Suppressor macrophage (primary cell): Measurements from ENCODE around the gene TMEM131.
"Not testable (repeated sequence)": the region's sequence is repeated elsewhere in the genome, so short reads cannot be mapped to it uniquely, and the experiment has no call there.

Experiments
- DNase-seq, 4 experiments: peaks; one replicate each; pipeline ENCODE4 v3.0.0-alpha.2; 2020 to 2022

The TMEM131 gene

DNA sequence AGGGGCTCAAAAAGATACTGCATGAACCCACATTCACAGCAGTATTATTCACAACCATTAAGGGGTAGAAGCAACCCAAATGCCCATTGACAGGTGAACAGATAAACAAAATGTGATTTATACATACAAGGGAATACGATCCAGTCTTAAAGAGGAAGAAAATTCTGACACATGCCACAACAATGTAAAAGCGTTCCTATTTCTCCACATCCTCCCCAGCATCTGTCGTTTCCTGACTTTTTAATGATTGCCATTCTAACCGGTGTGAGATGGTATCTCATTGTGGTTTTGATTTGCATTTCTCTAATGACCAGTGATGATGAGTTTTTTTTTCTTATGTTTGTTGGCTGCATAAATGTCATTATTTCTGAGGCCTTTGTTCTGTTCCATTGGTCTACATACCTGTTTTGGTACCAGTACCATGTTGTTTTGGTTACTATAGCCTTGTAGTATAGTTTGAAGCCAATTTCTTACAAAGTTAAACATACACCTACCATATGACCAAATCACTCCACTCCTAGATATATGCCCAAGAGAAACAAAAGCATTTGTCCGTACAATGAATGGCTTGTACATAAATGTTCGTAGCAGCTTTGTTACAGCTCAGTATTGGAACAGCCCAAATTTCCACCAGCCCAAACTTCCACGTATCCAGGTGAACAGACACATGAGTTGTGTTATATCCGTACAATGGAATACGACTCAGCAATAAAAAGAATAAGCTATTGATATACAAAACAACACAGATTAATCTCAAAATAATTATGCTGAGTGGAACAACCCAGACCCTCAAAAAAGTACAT is 85.1 kb downstream of the TMEM131 start:
- DNase-seq = peak in 1 of 4 experiments; percentile 17

DNA sequence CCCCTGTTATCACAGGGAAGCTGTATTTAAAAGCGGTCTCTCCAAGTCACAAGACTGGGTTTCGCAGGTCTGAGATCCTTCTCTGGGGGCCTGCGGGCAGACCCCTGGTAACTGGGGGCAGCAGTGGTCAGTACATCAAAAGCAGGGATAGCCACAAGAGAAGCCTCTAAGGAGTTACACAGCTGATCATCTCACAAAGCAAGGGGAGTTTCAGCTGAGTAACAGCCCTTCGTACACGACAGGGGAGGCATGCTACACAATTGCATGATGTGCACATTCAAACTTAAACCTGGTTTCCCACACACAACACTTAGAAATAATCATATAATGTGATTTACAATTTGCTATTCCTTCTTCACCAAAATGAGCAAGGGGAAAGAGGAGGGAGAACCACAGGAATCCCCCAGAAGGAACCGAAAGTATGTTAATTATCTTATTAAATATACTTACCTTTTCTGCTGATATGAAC is 87.5 kb downstream of the TMEM131 start:
- DNase-seq = no peak

DNA sequence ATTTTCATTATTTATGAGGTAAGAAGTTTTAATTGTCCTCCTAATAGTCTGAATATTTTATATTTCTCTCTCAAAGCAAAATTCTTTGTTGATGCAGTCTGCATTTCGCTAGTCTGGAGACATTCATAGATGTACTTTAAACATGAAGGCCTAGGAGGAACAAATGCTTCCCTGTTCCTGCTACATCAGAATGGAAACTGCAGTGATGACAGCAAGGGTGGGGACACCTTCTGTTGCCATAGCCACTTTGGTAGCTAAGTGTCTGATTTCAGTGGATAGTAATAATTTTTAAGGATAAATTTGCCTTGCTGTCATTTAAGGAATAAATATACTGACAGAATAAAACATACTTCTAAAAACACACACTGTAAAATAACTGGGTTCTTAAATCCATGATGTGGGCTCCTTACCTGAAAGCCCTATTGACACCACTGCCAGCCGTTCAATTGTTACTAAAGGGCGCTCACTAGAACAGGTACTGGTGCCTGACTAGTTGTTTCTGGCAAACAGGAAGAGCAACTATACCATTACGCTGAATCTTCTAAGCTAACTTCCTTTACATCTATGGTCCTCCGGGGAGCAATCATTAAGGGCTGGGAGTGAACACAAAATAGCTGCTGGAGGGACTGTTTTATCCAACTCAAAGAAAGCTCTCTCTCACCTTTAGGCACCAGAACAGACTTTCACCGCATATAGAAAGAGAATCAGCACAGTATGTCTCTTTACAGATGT is 88.2 kb downstream of the TMEM131 start:
- no peak for DNase-seq

DNA sequence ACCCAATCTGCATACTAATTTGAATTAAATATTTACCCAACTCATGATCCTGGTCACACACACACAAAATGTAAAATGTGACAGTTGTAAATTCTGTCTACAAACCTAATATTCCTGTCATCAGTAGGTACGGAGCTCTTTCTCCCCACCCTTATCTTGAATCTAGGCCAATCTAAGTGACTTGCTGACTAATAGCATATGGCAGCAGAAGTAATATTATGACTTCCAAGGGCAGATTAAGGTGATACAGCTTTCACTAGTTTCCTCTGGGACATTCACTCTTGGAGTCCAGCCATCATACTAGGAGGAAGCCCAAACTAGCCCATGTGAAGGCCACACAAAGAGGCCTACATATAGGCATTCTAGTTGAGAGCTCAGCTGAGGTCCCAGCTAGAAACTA is 89.4 kb downstream of the TMEM131 start:
- DNase-seq = no peak

DNA sequence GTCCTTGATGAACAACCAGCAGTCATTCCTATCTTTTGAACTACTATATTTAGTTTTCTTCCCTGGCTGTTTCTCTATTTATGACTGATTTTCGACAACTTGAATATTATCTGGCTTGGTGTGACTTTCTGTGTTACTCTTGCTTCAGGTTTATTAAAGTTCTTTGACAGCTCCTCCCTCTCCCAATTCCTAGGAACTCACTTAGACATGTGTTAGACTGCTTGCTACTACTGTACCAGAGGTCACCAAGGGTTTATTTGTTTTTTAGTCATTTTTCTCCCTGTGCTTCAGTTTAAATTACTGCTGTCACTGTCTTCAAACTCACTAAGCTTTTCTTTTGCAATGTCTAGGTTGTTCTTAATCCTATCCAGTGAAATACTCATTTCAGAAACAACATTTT is 90.5 kb downstream of the TMEM131 start:
- no peak for DNase-seq

DNA sequence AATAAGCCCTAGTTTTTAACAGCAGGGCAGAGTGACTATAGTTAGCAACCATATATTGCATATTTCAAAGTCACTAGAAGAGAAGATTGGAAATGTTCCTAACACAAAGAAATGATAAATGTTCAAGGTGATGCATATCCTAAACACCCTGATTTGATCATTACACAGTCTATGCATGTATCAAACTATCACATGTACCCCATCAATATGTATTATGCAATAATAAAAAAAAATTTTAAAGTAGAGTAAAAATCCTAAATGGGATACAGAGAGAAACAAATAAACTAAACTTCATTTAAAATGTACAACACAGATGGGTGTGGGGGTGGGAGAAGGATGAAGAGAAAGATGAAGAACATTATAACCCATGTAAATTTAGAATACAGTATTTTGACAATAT is 93.9 kb downstream of the TMEM131 start:
- no peak for DNase-seq

DNA sequence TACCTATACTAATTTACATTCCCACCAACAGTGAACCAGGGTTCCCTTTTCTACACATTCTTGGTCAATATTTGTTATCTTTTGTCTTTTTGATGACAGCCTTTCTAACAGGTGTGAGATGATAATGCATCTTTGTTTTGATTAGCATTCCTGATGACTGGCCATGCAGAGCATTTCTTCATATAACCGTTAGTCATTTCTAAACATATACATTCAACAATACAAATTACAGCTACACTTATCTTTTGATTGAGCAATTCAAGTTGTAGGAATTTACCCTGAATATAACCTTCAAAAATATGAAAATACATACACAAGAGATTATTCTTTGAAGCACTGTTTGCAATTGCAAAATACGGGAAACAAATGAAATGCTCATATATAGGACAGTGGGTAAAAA is 94.9 kb downstream of the TMEM131 start:
- DNase-seq = no peak

DNA sequence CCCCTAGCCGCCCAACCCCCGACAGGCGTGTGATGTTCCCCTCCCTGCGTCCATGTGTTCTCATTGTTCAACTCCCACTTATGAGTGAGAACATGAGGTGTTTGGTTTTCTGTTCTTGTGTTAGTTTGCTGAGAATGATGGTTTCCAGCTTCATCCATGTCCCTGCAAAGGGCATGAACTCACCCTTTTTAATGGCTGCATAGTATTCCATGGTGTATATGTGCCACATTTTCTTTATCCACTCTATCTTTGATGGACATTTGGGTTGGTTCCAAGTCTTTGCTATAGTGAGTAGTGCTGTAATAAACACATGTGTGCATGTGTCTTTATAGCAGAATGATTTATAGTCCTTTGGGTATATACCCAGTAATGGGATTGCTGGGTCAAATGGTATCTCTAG is 102.7 kb downstream of the TMEM131 start:
- DNase-seq = not testable (repeated sequence)

DNA sequence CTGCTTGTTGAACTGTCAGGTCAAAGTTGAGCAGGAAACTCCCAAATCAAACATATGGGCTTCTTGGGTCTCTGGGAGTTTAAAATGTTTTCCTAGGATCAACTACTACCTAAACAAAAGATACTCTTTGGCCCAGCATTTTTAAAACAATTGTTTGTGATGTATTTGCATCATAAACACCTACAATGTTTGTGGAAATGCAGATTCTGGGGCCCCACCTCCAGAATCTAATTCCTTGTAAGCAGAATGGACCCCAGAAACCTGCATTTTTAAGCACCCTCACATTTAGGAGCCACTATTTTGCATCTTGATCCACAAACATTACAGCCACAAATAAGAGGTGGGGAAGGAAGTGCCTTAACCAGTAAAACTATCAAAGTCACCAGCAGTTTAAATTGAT is 104.1 kb downstream of the TMEM131 start:
- DNase-seq = no peak

DNA sequence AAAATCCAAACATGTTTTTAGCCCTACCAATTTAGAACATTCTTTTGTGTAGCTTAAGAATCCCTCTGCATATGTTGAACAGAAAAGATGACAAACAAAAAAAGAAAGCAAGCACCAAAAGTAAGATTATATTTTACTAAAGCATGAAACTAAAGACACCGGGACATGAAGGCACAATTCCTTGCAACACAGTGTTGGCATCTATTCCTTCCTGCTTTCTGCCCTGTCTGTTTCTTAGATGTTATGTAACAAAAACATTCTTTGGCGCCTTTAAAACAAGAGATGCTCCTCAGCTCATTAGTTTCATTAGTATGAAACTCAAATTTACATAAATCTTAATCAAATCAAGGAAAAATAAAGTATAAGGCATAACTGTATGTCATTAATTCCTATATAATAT is 106.6 kb downstream of the TMEM131 start:
- DNase-seq = no peak

DNA sequence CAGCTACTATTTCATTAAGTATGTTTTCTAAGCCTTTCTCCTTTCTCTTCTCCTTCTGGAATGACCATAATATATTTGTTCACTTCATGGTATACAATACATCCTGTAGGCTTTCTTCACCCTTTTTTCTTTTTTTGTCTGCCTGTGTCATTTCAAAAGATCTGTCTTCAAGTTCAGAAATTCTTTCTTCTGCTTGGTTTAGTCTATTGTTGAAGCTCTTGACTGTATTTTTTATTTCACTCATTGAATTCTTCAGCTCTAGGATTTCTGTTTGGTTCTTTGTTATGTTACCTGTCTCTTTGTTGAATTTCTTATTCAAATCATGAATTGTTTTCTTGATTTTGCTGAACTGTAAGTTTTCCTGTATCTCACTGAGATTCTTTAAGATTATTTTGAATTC is 109.9 kb downstream of the TMEM131 start:
- no peak for DNase-seq

DNA sequence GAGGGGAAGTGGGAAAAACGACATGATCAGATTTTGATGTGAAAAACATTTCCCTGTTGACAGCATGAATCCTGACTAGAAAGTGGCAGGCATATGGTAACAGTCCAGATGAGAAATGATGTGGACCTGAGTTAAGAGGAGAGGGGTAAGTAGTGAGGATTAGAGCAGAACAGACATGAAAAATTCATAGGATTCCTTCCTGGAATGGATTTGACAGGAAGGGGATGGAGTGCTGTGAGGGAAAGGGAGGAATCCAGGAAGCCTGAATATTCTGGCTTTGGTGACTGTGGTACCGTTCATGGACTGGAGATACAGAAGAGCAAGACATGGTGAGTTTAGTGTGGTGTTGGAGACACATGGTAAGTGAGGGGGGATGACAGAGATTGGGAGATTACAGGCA is 115.4 kb downstream of the TMEM131 start:
- no peak for DNase-seq

DNA sequence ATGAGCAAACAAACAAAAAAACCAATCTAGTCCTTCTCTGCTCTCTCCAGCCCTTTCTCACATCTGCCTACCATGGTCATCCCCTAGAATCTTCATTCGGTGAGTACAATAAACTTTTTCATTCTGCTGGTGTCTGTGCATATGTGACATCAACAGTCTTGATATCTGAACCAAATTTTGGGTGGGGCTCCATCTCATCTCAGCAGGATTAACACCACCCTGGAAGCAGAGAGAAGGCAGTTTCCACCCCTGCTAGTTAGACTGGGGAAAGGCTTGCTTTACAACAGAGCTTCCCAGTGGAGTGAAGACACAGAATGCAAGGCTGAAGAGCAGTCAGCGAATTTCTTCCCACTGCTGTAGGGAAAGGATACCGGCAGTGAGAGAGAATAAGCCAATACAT is 116.9 kb downstream of the TMEM131 start:
- DNase-seq = no peak

DNA sequence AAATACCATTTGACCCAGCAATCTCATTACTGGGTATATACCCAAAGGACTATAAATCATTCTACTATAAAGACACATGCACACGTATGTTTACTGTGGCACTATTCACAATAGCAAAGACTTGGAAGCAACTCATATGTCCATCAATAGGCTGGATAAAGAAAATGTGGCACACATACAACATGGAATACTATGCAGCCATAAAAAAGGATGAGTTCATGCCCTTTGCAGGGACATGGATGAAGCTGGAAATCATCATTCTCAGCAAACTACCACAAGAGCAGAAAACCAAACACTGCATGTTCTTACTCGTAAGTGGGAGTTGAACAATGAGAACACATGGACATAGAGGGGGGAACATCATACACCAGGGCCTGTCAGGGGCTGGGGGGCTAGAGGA is 117.4 kb downstream of the TMEM131 start:
- DNase-seq = not testable (repeated sequence)

DNA sequence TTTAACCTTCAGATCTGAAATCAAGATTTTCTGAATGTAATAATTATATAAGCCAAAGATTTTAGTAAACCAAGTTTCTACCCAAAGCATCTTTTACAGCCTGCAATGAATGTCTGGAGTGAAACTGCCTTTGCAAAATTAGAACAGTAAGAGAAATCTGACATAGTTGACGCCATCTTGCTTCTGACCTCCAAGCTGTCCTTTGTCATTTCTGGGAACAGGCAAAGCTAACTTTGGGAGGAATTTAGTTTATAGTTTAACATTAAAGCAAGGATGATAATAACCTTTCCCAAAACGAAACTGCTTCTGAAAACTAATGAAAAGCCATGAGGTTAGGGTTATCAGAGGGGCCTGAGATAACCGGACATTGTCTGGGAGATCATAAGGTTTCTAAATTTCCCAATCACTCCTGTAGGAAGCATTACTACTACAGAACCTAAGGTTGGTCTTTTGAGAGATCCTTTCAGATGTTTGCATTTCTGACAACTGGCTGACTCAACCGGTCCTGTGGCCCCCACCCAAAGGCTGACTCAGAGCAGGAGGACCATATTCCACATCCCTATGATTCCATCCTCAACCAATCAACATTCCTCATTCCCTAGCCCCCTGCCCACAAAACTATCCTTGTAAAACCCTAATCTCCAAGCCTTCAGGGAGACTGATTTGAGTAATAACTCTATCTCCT is 124.5 kb downstream of the TMEM131 start:
- peak in 1 of 4 experiments; percentile 10 for DNase-seq

DNA sequence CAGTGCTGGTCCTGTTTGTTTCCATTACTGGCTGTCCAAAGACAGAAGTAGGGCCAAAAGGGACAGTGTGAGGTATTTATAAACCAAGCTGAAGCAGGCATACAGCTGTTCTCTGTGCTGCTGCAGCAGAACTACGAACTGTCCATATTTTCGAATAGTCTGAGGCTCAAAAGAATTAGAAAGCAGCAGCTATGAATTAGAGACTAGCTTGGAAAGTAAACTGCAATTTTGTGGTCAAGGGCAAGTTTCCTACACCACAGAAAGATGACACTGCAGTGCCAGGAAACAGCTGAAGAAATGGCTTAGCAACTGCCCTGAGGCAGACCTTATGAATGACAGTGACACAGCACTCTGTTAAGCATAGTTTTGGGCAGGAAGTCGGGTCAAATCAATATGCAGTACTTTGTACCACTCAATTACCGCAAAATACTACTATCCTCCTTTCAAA is 125.3 kb downstream of the TMEM131 start:
- peak; percentile 45 to 70 (median 68) for DNase-seq

DNA sequence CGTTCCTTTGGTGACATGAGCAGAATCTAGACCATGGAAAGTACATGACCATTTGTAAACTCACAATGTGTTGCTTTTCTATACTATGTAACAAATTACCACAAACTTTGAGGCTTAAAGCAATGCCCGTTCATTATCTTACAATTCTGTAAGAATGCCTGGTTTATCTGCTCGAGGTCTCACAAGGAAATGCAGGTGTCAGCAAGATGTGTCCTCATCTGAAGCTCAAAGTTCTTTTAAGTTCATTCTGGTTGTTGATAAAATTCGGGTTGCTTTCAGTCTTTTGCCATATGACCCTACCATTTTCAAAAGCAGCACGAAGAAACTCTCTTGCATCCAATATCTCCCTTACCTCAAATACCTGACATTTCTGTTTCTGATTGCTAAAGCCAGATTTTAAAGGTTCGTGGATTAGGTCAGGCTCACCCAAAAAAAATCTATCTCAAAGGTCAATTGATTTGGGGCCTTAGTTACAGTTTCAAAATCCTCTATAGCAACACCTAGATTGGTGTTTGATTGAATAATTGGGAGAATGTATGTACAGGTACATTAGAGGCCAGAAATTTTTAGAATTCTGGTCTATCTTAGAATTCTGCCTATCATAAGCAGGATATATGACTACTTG is 125.9 kb downstream of the TMEM131 start:
- no peak for DNase-seq

DNA sequence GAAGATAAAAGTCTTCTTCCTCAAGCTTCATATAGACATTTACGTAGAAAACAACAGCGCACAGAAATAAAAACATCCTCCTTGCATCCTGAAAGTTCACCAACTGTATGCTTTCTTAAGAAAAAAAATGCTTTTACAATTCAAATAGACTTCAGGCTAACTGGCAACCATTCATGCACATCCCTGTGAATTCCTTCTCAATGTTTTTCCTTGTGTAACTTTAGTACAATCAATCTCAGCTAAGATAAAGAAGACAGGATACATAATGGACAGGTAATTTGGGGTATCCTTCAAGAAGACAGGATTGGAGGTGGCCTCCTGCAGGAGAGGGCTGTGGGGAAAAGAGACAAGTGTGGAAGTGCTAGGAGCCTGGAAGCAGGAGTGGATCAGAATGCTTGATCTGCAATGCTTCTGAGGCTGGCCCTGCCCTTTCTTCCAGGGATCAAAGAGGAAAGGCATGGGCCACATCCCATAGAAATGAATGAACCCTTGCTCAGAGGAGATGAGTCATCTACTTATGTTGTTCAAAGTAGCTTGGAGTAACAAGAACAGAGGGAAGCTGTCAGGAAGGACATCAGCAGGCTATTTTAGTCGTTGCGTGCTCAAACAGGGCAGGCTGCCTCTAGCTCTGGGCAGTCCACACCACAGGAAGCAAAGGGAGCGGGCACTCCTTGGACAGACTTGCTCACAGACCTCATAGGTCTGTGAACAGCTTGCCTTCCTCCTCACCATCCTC is 126.6 kb downstream of the TMEM131 start:
- DNase-seq = peak; percentile 67 to 86 (median 80)

DNA sequence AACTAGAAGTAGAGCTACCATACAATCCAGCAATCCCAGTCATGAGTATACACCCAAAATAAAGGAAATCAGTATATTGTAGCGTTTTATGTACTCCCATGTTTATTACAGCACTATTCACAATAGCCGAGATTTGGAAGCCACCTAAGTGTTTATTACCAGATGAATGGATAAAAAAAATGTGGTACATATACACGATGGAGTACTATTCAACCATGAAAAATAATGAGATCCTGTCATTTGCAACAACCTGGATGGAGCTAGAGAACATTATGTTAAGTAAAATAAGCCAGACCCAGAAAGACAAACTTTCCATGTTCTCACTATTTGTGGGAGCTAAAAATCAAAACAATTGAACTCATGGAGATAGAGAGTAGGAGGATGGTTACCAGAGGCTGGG is 131.9 kb downstream of the TMEM131 start:
- no peak for DNase-seq

DNA sequence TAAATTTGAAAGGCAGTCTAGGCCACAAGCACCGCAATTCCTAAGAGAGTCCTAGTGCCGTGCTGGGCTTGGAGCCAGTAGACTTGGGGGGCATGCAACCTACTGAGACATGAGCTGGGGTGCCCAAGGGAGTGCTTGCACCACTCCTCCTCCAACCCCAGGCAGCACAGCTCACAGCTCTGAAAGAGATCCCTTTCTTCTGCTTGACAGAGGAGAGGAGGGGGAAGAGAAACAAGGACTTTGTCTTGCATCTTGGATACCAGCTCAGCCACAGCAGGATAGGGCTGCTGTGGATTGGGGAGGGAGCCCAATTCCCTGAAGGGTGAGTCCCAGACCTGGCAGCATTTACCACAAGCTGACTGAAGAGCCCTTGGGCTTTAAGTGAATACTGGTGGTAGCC is 134.6 kb downstream of the TMEM131 start:
- DNase-seq = no peak

DNA sequence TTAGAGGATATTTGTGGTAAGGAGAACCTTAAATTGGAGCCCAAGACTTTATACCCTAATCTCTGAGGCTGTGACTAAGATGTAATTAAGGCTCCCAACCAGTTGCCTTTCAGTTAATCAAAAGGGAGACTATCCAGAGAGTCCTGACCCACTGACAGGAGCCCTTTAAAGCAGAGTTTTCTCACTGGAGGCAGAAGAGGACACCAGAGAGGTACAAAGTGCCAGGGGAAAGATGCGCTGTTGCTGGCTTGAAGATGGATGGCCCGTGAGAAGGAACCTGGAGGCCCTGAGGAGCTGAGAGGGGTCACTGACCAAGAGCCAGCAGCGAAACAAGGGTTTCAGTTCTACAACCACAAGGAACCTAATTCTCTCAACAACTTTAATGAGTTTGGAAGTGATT is 137.3 kb downstream of the TMEM131 start:
- DNase-seq = no peak

DNA sequence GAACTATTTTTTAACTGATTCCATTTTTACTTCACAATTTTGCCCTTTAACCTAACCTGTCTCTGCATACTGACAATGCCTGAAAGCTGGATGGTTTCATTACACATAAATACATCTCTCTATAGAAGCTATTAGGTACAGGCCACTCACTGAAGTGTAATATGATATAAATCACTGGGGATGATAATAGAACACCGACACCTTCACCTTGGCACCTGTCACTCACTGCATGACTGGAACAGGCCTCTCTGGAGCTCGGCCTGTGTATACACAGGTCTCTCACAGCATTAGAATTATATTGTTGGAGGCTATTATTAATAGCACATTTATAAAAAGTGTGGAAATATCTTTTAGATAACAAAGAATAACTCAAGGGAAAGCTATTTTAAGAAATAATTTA is 138.2 kb downstream of the TMEM131 start:
- no peak for DNase-seq
